GM19023 (cell line): ENCODE measurements around the gene OR7A5.
"Not testable (repeated sequence)": the region's sequence is repeated elsewhere in the genome, so short reads cannot be mapped to it uniquely, and the experiment has no call there.

ENCODE experiments used
- ATAC-seq: cut with Tn5 transposase; IDR thresholded peaks from one replicate; pipeline ENCODE4 v1.9.1; 2021; ENCODE audit warnings: mild to moderate bottlenecking, moderate library complexity; ENCODE audit not compliant: unreplicated experiment

OR7A5 gene

DNA sequence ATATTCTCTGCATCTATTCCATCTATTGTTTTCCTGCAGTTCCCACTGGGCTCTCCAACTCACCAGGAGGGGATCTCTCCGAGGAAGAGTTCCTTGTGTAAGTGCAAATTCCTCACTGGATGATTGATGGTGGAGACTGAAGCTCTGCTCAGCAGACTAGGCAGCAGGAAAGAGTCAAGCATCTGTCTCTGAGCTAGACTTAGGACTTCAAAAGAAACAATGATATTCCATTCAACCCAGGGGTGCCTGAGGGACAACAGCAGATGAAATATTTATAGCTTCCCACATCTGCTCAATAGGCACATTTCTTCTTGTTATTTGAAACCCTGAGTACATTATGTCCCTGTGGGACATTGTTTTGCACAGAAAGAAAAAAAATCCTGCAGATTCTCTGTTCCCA is at the start of gene OR7A5, which contains the start of gene OR7C1:
Gene OR7A5, minus strand, starts transcription at position 175 of the 400 bp plus-strand sequence. CDS start 6,944 bp downstream, outside the sequence.
Gene OR7C1, minus strand, starts transcription at position 175 of the 400 bp plus-strand sequence. CDS start 35,049 bp downstream, outside the sequence.
- no peak for ATAC-seq

DNA sequence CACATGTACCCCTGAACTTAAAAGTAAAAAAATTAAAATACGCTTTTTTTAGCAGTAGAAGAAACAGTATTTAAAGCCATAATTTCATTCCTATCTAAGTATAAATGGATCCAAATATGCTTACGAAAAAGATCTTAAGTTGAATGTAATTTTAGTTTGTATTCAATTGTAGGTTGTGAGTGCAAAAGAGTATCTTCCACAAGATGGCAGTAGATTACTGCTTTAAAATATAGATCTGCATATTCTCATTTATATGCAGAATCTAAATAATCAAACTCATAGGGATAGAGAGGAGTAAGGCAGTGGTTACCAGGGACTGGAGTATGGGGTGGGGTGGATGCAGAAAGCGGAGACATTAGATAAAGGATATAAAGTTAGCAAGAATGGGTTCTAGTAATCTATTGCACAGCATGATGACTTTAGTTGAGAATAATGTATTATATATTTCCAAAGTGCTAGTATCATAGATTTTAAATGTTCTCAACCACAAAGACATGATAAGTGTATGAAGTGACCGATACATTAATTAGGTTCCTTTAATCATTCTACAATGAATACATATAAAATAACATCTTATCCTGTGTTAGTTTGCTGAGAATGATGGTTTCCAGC is 36.7 kb upstream of the OR7A5 start:
- ATAC-seq: no peak

GRCh38 chr19:14868497-14868896 is 33.5 kb upstream of the OR7A5 start:
- ATAC-seq: no peak

- no peak for ATAC-seq
These were observed 13.8 kb upstream of the OR7A5 start, which contains the start of gene OR7A10 for GRCh38 chr19:14848822-14849221. OR7A10 (minus strand) TSS chr19:14848922; CDS start chr19:14841877, 7,045 bp downstream.

DNA sequence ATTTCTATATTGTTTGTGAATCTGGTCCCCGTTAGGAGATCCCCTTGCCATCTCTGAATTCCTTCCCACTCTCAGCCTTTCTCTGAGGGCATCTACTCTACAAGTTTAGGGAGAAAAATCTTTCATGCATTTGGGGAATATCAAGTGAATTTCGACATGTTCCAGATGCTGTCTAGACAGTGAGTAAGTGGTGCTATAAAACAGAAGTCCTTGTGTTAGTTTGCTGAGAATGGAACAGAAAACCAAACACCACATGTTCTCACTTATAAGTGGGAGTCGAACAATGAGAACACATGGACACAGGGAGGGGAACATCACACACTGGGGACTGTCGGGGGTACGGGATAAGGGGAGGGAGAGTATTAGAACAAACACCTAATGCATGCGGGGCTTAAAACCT is 8.6 kb upstream of the OR7A5 start:
- no peak for ATAC-seq

DNA sequence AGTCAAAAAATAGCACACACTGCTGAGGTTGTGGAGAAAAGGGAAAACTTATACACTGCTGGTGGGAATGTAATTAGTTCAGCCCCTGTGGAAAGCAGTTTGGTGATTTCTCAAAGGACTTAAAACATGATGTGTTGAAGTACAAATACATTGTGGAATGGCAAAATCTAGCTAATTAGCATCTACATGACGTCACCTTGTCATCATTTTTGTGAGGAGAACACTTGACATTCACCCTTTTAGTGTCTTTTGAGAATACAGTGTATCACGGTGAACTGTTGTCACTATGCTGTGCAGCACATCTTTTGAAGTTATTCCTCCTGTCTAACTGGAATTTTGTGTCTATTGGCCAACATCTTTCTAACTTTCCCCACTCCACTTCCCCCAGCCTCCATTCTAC is 8.2 kb upstream of the OR7A5 start:
- ATAC-seq: no peak

GRCh38 chr19:14840206-14840605 is 5.2 kb upstream of the OR7A5 start:
- no peak for ATAC-seq

DNA sequence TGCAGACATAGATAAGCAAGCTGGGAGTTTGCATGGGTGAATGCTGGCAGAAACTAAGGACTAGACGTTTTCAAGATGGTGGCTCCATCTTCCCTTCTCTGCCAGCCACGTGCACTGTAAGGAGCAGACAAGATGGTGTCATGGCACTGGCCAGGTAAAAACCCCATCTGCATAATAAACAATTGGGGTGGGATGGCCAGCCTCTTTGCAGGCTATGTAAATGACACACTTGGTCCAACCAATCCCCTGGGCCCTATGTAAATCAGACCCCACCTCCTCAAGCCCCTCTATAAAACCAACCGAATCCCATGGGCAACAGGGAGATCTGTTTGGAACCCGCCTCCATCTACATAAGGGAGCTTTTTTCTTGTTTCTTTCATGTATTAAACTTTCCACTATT is 2.4 kb upstream of the OR7A5 start:
- no peak for ATAC-seq

- ATAC-seq: no peak
These were observed 4.3 kb downstream of the OR7A5 start for GRCh38 chr19:14830702-14831101.

DNA sequence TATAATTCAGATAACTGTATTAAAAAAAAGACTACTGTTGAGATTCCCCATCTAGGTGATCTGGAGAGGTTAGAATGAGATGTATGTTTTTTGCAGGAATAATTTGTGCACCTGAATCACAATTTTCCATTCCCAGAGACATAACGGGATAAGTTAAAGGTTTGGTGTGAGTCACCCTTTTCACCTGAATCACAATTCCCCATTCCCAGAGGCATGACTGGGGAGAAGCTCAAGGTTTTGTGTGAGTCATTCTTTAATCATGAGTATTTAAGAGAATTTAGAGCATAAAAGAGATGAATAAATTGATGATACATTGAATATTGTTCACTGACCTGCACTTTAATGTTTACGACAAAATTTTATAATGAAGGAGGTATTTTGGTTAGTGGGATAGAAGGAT is 9.0 kb downstream of the OR7A5 start:
- ATAC-seq: no peak

GRCh38 chr19:14821937-14822336 is 13.0 kb downstream of the OR7A5 start:
- no peak for ATAC-seq

DNA sequence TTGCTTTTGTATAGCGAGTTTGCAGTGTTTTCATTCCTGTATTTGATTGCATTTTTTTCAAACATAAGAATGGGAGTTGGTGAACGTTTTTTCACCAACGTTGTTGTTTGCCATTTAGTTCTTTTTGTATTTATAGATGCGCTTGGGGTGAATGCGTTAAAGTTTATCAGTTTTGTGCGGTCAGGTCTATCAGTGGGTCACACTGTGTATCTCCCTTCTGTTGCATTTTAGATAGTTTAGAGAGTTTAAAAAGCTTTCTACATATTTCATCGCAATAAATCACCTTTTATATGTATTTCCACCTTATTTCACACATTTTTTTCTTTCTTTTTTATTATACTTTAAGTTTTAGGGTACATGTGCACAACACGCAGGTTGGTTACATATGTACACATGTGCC is 16.4 kb downstream of the OR7A5 start:
- ATAC-seq: no peak

DNA sequence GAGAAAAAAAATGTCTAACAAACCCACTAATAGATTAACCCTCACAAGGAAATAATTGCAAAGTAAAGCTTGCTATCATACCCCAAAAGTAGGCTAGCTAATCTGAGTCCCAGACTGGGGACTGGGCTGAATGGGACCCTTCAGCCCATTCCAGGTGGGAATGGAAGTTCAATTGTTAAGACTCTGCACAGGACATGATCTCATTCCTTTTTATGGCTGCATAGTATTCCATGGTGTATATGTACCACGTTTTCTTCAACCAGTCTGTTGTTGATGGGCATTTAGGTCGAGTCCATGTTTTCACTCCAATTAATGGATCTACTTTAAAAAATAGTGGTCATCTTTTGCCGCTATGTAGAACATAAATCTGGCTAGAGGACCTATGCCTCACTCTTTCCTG is 17.9 kb downstream of the OR7A5 start:
- ATAC-seq: no peak

DNA sequence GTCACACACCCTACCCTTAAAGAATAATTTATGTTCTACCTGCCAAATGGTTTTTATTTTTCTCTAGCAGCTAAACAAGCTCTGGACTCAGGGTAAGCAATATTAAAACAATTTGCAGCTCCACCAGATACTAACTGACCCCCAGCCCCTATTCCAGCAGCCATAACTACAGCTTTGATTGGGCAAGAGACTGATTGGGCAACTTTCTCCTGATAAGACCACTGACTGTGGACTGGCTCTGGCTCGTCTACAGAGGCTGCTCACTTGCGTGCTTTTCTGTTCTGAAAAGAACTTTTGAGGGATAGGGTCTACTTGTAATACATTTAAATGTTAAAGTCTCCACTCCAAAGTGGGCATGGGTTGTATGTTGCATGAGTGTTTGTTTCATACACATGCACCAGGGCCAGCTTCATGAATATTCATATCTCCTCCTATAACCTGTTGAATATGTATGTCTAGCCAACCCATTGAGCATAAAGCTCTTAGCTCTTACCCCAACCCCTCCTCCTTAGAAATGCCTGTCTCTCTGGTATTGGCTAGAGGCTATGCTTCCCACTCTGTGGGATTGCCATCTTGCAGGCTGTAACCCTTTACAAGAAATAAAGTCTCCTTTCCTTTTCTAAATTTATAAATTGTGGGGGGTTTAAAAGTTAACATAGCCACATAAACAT is 19.9 kb downstream of the OR7A5 start:
- no peak for ATAC-seq

DNA sequence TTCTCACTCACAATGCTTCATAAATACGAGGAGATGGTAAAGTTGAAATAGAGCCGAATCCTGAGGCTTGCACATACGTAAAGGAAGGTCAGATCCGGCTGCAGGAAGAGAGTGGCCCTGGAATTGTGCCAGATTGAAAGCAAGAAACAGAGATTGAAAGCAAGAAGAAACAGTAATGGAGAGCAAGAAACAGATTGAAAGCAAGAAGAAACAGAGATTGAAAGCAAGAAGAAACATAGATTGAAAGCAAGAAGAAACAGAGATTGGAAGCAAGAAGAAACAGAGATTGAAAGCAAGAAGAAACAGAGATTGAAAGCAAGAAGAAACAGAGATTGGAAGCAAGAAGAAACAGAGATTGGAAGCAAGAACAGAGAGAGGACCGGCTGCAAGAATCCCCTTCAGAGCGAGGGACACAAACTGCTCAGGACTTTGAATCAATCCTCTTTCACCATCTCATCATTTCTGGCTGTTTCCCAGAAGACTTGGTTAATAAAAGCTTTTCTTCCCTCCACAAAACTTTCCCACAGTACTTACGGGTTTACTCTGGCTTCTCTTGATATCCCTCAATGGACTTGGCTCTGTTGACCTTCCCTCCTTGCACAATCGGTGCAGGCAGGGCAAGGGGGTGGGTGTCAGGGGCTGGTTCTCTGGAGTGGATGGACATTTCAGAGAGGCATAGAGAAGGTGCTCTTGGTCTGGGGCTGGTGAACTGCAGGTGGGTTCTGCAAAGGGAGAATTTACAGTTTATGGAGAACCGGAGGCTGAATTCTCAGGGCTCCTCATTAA is 25.5 kb downstream of the OR7A5 start:
- ATAC-seq: no peak

- no peak for ATAC-seq
These were observed 30.2 kb downstream of the OR7A5 start for GRCh38 chr19:14804765-14805164.

DNA sequence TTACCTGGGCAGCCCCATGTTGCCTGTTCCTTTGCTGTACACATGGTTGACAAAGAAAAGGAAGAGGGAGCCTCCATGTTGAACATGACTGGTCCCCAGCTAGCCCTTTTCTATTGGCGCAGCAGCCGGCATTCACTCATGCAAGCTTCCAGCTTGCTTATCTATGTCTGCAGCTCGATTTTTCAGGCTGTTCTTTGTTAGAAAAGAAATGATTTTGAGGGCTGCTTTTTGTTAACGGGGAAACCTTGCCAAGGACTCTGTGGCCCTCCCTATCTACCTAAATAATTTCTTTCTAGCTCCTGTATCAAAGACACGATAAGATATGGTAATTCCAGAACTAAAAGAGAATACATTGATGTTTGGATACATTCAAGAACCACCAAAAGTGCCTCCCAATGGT is 36.2 kb downstream of the OR7A5 start:
- ATAC-seq: no peak

- ATAC-seq: no peak
These were observed 39.0 kb downstream of the OR7A5 start for GRCh38 chr19:14796021-14796420.

GRCh38 chr19:14795078-14795721 is 39.8 kb downstream of the OR7A5 start:
- no peak for ATAC-seq

- ATAC-seq: not testable (repeated sequence)
These were observed 42.7 kb downstream of the OR7A5 start for GRCh38 chr19:14792250-14792649.

GRCh38 chr19:14786421-14786851 is 48.5 kb downstream of the OR7A5 start:
- no peak for ATAC-seq
